ENCODE results near the gene CFAP97D2. TPM values are rescaled to one million over a fixed set of nuclear protein-coding genes. Genes with fewer than 3 reads are reported as not detected.

The CFAP97D2 gene
- total RNA-seq, 1 donor from 2014 or later = not detected

- Mint-ChIP-seq H3K4me3 (no peak overlapping the region), H3K9me3 (no peaks in the 10 kb centered on the region), H3K36me3 (no peaks in the 10 kb centered on the region), H3K27ac (no peak overlapping the region), H3K27me3 (peaks cover 28% of the 10 kb centered on the region), H3K4me1 (ENCODE audit: unreplicated experiment) (peaks cover 9% of the 10 kb centered on the region)
- DNase-seq (ENCODE audit: extremely low spot score, unreplicated experiment) = no peak
- no peak for TF ChIP-seq CTCF (conservative IDR thresholded peaks at IDR 0.05)
Observed at GRCh38 chr13:114161028-114161556, 18.0 kb upstream of the CFAP97D2 start.

GRCh38 chr13:114161644-114162532 is 17.2 kb upstream of the CFAP97D2 start:
- Mint-ChIP-seq H3K9me3 (no peaks in the 10 kb centered on the region), H3K36me3 (no peaks in the 10 kb centered on the region), H3K27ac (no peak overlapping the region), H3K27me3 (peaks cover 28% of the 10 kb centered on the region), H3K4me3 (no peak overlapping the region), H3K4me1 (ENCODE audit: unreplicated experiment) (peaks cover 5% of the 10 kb centered on the region)
- no peak for DNase-seq (ENCODE audit: extremely low spot score, unreplicated experiment)
- TF ChIP-seq CTCF (conservative IDR thresholded peaks at IDR 0.05) = no peak

- H3K9me3 Mint-ChIP-seq = no peaks in the 10 kb centered on the region
- H3K27ac Mint-ChIP-seq = no peak overlapping the region
- peaks cover 5% of the 10 kb centered on the region for H3K4me1 Mint-ChIP-seq (ENCODE audit: unreplicated experiment)
- H3K4me3 Mint-ChIP-seq = no peak overlapping the region
- no peak for DNase-seq (ENCODE audit: extremely low spot score, unreplicated experiment)
- no peaks in the 10 kb centered on the region for H3K36me3 Mint-ChIP-seq
- no peak for TF ChIP-seq CTCF (conservative IDR thresholded peaks at IDR 0.05)
- H3K27me3 Mint-ChIP-seq = peaks cover 28% of the 10 kb centered on the region
Observed at GRCh38 chr13:114162533-114162922, 16.5 kb upstream of the CFAP97D2 start.

GRCh38 chr13:114164053-114164452 is 15.0 kb upstream of the CFAP97D2 start:
- Mint-ChIP-seq H3K27ac (no peak overlapping the region), H3K4me1 (ENCODE audit: unreplicated experiment) (peaks cover 5% of the 10 kb centered on the region), H3K4me3 (no peak overlapping the region), H3K27me3 (peaks cover 36% of the 10 kb centered on the region), H3K9me3 (no peaks in the 10 kb centered on the region), H3K36me3 (no peaks in the 10 kb centered on the region)
- DNase-seq (ENCODE audit: extremely low spot score, unreplicated experiment) = no peak
- no peak for TF ChIP-seq CTCF (conservative IDR thresholded peaks at IDR 0.05)

- H3K27me3 Mint-ChIP-seq = peaks cover 32% of the 10 kb centered on the region
- H3K4me3 Mint-ChIP-seq = no peak overlapping the region
- no peak for DNase-seq (ENCODE audit: extremely low spot score, unreplicated experiment)
- no peaks in the 10 kb centered on the region for H3K36me3 Mint-ChIP-seq
- no peak for TF ChIP-seq CTCF (conservative IDR thresholded peaks at IDR 0.05)
- H3K27ac Mint-ChIP-seq = no peak overlapping the region
- peaks cover 5% of the 10 kb centered on the region for H3K4me1 Mint-ChIP-seq (ENCODE audit: unreplicated experiment)
- no peaks in the 10 kb centered on the region for H3K9me3 Mint-ChIP-seq
Observed at GRCh38 chr13:114164681-114165429, 14.2 kb upstream of the CFAP97D2 start.

Measured in type B pancreatic cell (in vitro differentiated cells).